22Rv1 (cell line): Measurements from ENCODE around the gene CLMN.

Experiments
- CTCF ChIP-seq: fragments of 450-650 bp; IDR thresholded peaks from 2 replicates; pipeline ENCODE4 v1.5.1; 2017; ENCODE audit warnings: mild to moderate bottlenecking
- ZFX ChIP-seq: fragments of 450-650 bp; IDR thresholded peaks from 2 replicates; pipeline ENCODE4 v1.6.1; 2017; ENCODE audit warnings: antibody characterized with exemption, borderline replicate concordance

GRCh38 chr14:95265106-95266094 is 54.3 kb downstream of the CLMN start:
- no peak for TF ChIP-seq CTCF
- TF ChIP-seq ZFX, result no peak
